ENCODE measurements around the gene SCLY.
"Not testable (repeated sequence)": the region's sequence is repeated elsewhere in the genome, so short reads cannot be mapped to it uniquely, and the experiment has no call there.

The SCLY gene

GRCh38 chr2:238113611-238114010 is 52.8 kb downstream of the SCLY start:
- DNase-seq (ENCODE audit: low read depth in 2 of 2): no peak

DNA sequence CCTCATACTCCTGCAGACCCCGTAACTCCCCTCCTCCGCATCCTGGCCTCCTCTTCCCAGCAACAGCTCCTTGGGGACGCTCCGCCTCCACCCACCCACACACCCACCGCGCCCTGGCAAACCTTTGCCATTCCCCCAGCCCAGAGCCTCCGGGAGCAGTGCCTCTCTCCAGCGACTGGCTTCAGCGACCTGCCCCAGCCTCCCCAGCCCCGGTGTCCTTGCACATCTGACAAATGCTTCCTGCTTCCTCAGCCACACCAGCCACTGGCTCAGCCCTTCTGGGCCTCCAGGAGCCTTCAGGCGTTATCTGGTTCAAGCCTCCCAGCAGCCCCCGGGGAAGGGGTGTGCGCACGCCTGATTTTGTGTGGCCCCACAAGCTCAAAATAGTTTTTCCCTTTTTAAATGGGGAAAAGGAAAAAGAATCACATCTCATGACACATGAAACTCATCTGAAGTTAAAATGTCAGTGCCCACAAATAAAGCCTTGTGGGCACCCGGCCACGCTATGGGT is 53.6 kb downstream of the SCLY start:
- DNase-seq (ENCODE audit: low read depth in 2 of 2): no peak

DNA sequence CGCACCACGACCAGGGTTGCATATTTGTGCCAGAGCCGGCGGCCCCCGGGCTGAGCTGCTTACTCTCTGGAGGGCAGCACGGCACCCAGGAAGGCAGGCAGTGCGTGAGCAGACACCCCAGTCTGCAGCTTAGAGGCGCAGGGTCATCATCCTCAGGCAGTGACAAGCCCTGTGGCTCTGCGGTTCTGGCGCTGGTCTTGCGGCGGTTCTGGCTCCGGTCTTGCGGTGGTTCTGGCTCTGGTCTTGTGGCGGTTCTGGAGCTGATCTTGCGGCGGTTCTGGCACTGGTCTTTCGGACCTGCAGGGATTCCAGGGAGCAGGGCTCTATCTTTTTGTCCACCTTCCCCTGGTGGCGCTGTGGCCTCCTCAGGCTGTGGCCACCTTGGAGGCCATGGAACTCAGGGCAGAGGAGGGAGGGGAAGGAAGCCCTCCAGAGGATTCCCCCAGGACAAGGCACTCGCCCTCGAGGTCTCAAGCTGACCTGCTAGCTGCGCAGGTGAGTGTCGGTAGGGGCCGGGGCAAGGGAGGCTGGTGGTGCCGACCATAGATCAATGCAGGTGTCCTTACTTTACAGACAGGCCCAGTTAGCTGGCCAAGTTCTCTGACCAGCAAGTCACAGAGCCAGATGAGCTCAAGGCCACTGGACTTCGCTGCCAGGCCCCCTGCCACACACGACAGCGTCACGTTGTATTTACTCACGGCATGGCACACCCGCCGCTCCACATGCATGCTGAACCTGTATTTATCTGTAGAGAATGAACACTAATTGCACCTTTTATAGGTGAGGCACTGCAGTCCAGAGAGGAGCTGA is 54.3 kb downstream of the SCLY start:
- DNase-seq (ENCODE audit: low read depth in 2 of 2): no peak

DNA sequence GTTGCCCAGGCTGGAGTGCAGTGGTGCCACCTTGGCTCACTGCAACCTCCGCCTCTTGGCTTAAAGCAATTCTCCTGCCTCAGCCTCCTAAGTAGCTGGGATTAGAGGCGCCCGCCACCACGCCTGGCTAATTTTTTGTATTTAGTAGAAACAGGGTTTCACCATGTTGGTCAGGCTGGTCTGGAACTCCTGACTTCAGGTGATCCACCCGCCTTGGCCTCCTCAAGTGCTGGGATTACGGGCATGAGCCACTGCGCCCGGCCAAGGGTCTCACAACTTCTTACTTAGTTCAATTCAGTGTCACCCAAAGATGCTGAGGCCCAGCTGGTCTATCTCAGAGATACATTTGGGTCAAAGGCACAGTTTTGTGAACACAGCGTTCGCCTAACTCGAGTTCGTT is 54.9 kb downstream of the SCLY start:
- not testable (repeated sequence) for DNase-seq (ENCODE audit: low read depth in 2 of 2)

GRCh38 chr2:238116298-238117198 is 55.7 kb downstream of the SCLY start:
- no peak for DNase-seq (ENCODE audit: low read depth in 2 of 2)

GRCh38 chr2:238117199-238118154 is 56.7 kb downstream of the SCLY start:
- no peak for DNase-seq (ENCODE audit: low read depth in 2 of 2)

- DNase-seq (ENCODE audit: low read depth in 2 of 2): no peak
Observed at GRCh38 chr2:238119756-238120462, 59.1 kb downstream of the SCLY start.

GRCh38 chr2:238120463-238121298 is 59.9 kb downstream of the SCLY start:
- DNase-seq (ENCODE audit: low read depth in 2 of 2): no peak

DNA sequence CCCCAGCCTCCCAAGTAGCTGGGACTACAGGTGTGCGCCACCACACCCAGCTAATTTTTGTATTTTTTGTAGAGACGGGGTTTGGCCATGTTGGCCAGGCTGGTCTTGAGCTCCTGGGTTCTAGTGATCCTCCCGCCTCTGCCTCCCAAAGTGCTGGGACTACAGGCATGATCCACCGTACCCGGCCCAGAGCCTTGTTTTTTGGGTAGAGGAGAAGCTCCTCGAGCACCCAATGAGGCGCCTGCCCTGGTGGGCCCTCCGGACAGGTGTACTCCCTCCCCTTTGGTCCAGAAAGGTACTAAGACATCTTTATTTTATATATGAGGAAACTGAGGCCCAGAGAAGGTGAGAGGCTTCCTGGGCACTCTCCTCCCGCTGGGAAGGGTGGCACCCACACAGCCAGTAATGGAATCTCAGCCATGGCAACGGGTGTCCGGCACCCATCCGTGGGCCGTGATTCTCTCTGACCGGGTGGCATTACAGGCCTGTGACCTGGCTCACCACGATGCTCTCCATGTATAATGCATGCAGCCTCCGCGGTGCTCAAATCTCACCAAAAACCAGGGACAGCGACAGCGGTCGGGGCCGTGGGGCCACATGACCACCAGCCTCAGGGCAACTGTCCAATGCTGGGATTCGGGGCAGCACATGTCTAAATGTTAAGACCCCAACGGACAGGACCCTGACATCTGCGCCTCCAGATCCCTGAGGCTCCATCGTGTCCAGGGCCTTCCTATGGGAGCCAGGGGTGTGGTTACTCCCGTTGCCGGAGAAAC is 60.9 kb downstream of the SCLY start:
- DNase-seq (ENCODE audit: low read depth in 2 of 2): no peak

DNA sequence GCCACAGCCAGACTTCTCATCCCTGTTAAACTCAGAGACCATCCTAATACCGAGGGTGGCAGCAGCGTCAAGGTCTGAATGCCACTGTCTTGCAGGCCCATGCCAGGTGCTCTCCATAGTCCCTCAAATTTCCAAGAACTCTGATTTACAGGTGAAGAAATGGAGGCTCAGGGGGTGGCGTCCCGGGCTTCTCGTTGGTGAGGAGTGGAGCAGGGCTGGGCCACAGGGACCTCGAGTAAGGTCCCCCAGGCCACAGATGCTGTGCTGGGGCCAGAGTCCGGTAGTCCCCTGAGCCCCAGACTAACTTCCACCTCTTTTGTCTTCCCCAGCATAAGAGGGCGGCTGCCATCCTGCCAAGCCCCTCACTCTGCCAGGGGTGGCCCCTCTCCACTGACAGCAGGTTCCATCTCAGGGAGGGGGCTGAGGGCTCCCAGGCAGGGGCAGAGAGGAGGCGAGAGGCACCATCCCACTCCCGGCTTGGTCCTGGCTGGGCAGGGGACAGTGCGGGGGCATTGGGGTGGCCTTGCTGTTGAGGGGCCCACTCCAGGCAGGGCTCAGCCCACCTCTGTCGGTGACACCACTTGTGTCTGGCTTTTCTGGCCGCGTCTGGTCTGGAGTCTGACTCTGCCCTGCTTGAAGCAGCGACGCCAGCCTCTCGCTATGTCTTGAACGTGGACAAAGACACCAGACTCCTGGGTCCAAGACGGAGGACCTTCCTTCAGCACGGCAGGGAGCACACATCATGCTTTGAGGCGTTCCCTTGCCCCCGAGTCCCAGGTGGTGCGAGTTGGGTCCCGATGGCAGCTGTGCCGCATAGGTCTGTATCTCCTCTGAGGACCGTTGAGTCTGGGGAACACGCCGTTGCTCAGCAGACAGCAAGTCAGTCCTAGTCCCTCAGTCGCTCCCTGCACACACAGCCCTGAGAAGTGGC is 61.8 kb downstream of the SCLY start:
- DNase-seq (ENCODE audit: low read depth in 2 of 2): no peak

DNA sequence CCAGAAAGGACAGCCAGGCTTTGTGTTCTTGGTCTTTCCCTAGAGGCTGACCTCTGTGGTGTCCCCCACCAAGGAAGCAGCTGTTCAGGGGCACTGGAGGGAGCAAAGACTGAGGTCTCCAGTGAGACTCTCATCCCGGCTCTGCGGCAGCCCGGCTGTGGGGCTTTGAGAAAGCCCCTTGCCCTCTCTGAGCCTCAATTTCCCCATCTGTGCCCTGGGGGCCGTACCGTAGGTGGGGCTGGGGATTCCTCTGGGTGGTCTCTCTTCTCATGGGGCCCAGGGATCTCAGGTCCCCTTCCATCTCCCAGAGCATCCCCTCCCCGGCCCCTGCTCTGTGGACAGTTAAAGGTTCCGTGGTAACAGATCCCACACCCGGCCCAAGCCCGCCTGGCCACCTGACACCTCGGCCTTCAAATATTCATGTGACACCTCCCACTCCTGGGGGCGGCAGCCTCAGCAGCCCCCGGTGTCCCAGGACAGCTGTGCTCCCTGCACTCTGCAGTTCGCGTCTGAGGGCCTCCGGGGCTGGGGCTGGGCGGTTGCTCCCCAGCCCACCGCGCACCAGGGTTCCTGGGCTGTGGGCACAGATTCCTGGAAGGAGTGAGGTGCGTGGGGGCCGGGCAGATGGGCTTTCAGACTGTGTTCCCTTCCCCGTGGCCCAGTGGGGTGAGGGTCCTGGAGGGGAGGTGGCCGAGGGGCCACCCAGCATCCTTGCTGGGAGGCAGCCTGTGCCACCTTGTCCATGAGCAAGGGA is 62.6 kb downstream of the SCLY start:
- no peak for DNase-seq (ENCODE audit: low read depth in 2 of 2)

DNA sequence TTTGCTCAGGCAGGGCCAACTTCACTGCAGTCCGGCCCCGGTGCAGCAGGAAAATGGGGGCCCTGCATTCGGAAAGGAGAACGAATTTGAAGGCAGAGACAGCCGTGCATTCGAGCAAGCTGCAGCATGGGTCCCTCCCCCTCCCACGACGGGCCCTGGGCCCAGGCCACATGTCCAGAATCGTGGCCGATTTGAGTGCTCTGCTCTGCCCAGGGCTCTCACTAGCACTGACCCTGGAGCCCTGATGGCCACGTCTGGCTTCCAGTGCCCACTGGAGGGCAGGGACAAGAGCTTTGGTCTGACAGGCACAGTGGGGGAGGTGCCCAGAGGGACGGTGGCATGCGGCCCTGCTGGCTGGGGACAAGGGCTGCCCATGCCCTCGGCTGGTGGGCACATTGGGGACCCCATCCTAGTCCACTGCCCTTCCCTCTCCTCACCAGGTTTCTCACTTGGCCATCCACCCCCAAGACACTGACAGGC is 63.2 kb downstream of the SCLY start:
- DNase-seq (ENCODE audit: low read depth in 2 of 2): no peak

DNA sequence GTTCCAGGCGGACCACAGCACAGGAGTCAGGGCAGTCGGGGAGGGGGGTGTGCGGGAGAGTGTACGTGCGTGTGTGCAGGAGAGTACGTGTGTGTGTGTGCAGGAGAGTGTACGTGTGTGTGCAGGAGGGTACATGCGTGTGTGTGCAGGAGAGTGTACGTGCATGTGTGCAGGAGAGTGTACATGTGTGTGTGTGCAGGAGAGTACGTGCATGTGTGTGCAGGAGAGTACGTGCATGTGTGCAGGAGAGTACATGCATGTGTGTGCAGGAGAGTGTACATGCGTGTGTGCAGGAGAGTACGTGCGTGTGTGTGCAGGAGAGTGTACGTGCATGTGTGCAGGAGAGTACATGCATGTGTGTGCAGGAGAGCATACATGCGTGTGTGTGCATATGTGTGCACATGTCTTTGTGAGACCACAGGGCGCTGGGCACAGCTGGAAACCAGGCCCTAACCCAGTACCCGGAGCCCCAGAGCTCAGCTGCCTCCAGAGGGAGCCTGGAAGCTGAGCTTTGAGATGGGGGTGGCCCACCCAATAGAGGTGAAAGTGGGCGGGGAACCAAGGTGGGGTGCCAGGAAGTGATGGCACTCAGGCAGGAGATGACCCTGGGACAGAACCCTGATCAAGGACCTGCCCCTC is 63.8 kb downstream of the SCLY start:
- DNase-seq (ENCODE audit: low read depth in 2 of 2): no peak

DNA sequence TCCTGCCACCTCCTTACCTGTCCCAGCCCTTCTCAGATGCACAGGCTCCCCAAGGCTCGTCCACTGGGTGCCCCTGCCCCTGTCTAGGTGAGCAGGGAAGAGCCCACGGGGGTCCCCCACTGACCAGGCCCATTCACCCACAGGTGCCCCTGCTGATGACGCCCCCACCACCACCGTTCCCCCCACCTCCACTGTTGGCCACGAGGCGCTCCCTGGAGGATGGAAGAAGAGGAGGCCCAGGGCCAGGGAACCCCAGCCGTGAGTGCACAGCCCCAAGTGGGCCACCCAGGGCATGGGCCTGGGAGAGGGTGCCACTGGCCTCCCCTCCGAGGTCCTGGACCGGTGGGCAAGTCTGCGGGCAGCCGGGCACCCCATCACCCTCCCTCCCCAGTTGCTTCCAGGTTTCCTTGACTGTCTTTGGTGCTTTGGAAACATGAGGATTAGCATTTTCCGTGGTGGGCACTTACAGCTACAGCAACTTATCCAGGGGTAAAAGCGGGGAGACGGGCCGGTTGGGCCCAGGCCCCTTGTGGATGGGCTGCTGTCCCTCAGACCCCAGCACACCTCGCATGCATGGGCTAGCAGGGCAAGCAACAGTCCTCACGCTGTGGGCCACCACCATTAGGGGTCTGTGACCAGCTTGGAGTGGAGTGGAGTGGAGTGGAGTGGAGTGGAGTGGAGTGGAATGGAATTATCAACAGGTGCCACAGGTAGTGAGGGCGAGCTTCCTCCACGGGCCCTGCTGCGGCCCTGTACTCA is 64.5 kb downstream of the SCLY start:
- no peak for DNase-seq (ENCODE audit: low read depth in 2 of 2)

- DNase-seq (ENCODE audit: low read depth in 2 of 2): no peak
Observed at GRCh38 chr2:238126338-238126737, 65.5 kb downstream of the SCLY start.

GRCh38 chr2:238126775-238127164 is 66.0 kb downstream of the SCLY start:
- DNase-seq (ENCODE audit: low read depth in 2 of 2): no peak

Measured in stimulated activated CD8-positive, alpha-beta memory T cell treated with anti-CD3 and anti-CD28 coated beads, Interleukin-15, amount 100 ng/mL, for 48 hours (primary cell).